HG03520 (cell line): Measurements from ENCODE around the gene GYG1.

Source experiments
- ATAC-seq: cut with Tn5 transposase; IDR thresholded peaks from one replicate; pipeline ENCODE4 v1.9.1; 2021; ENCODE audit warnings: mild to moderate bottlenecking, moderate library complexity; ENCODE audit not compliant: unreplicated experiment

The GYG1 gene

GRCh38 chr3:148991219-148992026, at the start of gene GYG1:
TSS of gene GYG1 (plus strand) at chr3:148991540. CDS start at chr3:148991641, 101 bp downstream.
- peak; percentile 84 for ATAC-seq

- peak; percentile 99 for ATAC-seq
Observed at GRCh38 chr3:148943506-148944205, 47.7 kb upstream of the GYG1 start.

GRCh38 chr3:148945116-148945515, 46.2 kb upstream of the GYG1 start:
- no peak for ATAC-seq

- no peak for ATAC-seq
Observed at GRCh38 chr3:148948913-148949657, 42.3 kb upstream of the GYG1 start.

GRCh38 chr3:148950806-148951205, 40.5 kb upstream of the GYG1 start:
- peak; percentile 68 for ATAC-seq

GRCh38 chr3:148951599-148952361, 39.6 kb upstream of the GYG1 start:
- ATAC-seq: no peak

- ATAC-seq: no peak
Observed at GRCh38 chr3:148953094-148953493, 38.2 kb upstream of the GYG1 start.

GRCh38 chr3:148954981-148955380, 36.4 kb upstream of the GYG1 start:
- ATAC-seq: no peak

GRCh38 chr3:148955544-148956346, 35.6 kb upstream of the GYG1 start:
- no peak for ATAC-seq

- ATAC-seq: no peak
Observed at GRCh38 chr3:148957586-148957985, 33.8 kb upstream of the GYG1 start.

GRCh38 chr3:148958696-148959095, 32.6 kb upstream of the GYG1 start:
- no peak for ATAC-seq

- no peak for ATAC-seq
Observed at GRCh38 chr3:148962513-148962912, 28.8 kb upstream of the GYG1 start.

- no peak for ATAC-seq
Observed at GRCh38 chr3:148964809-148965208, 26.5 kb upstream of the GYG1 start.

- no peak for ATAC-seq
Observed at GRCh38 chr3:148968321-148968720, 23.0 kb upstream of the GYG1 start.

- ATAC-seq: no peak
Observed at GRCh38 chr3:148970271-148970670, 21.1 kb upstream of the GYG1 start.

GRCh38 chr3:148971401-148972163, 19.8 kb upstream of the GYG1 start:
- ATAC-seq: no peak

- ATAC-seq: peak; percentile 64
Observed at GRCh38 chr3:148974726-148975125, 16.6 kb upstream of the GYG1 start.

GRCh38 chr3:148975248-148975647, 16.1 kb upstream of the GYG1 start:
- no peak for ATAC-seq

GRCh38 chr3:148975696-148976095, 15.6 kb upstream of the GYG1 start:
- no peak for ATAC-seq
